T47D (cell line): ENCODE data around the gene ADCK1.
"Not testable (repeated sequence)": the region's sequence is repeated elsewhere in the genome, so short reads cannot be mapped to it uniquely, and the experiment has no call there.

ENCODE experiments used
- DNase-seq, 2 experiments: peaks; one replicate each; pipeline versions ENCODE4 v3.0.0 to v3.0.0-alpha.2; 2011 to 2012; ENCODE audit warnings: low read depth in 1 of 2, low spot score in 1 of 2
- JUND ChIP-seq: IDR thresholded peaks from 2 replicates; pipeline ENCODE4 v1.6.1; 2012; ENCODE audit warnings: low read depth
- in situ Hi-C: cut with HindIII; loops from 2 replicates; pipeline ENCODE4 v1.10.0; 2016; ENCODE audit warnings: low sequenced_read_pairs, low pct_unique_long_range_greater_than_20kb

ADCK1 gene

GRCh38 chr14:77799863-77800730 is at the start of gene ADCK1:
Gene ADCK1 (plus strand): TSS chr14:77800109. CDS start chr14:77818979, 18,870 bp downstream.
- no peak for TF ChIP-seq JUND
- peak; percentile 89 to 93 for DNase-seq
- in situ Hi-C loops = no loop called here

GRCh38 chr14:77752266-77752665 is 47.6 kb upstream of the ADCK1 start:
- TF ChIP-seq JUND = no peak

GRCh38 chr14:77752799-77753516 is 47.0 kb upstream of the ADCK1 start:
- in situ Hi-C loops = no loop called here
- DNase-seq = no peak
- TF ChIP-seq JUND = no peak

More at GRCh38 chr14:77752266-77752665, 47.6 kb upstream of the ADCK1 start:
- DNase-seq = no peak
- in situ Hi-C loops = no loop called here

GRCh38 chr14:77760381-77761204 is 39.3 kb upstream of the ADCK1 start, which contains the start of gene SNW1:
Gene SNW1 (minus strand): TSS chr14:77761156. CDS start chr14:77761127, 29 bp downstream.
- no peak for TF ChIP-seq JUND
- in situ Hi-C loops = no loop called here
- DNase-seq = peak; percentile 91 to 95

- DNase-seq = peak in 1 of 2 experiments; percentile 55
- in situ Hi-C loops = no loop called here
- no peak for TF ChIP-seq JUND
Observed at GRCh38 chr14:77761205-77761931, 38.5 kb upstream of the ADCK1 start.

- no peak for DNase-seq
- TF ChIP-seq JUND = no peak
- in situ Hi-C loops = no loop called here
Observed at GRCh38 chr14:77763316-77763715, 36.6 kb upstream of the ADCK1 start.

- in situ Hi-C loops = no loop called here
- TF ChIP-seq JUND = no peak
- no peak for DNase-seq
Observed at GRCh38 chr14:77763978-77764377, 35.9 kb upstream of the ADCK1 start.

GRCh38 chr14:77768442-77769069 is 31.4 kb upstream of the ADCK1 start:
- in situ Hi-C loops = not testable (repeated sequence)

GRCh38 chr14:77773966-77774365 is 25.9 kb upstream of the ADCK1 start:
- in situ Hi-C loops = not testable (repeated sequence)

More at GRCh38 chr14:77768442-77769069, 31.4 kb upstream of the ADCK1 start:
- not testable (repeated sequence) for DNase-seq

GRCh38 chr14:77782202-77782601 is 17.7 kb upstream of the ADCK1 start:
- DNase-seq = no peak
- TF ChIP-seq JUND = no peak
- in situ Hi-C loops = no loop called here

More at GRCh38 chr14:77773966-77774365, 25.9 kb upstream of the ADCK1 start:
- not testable (repeated sequence) for DNase-seq

GRCh38 chr14:77786148-77786547 is 13.8 kb upstream of the ADCK1 start:
- TF ChIP-seq JUND = no peak
- no peak for DNase-seq
- in situ Hi-C loops = no loop called here
